ENCODE results near the gene DIS3L2. TPM values are rescaled to one million over a fixed set of nuclear protein-coding genes. Genes with fewer than 3 reads are reported as not detected.

The DIS3L2 gene
- total and polyA plus RNA-seq, 2 of the 8 experiments (the other 6 are each of a cell fraction or from before 2014, with no cell fraction given): 11.5 to 21.6 TPM

- Histone ChIP-seq H3K18ac (ENCODE audit: extremely low read depth, low read length) (no peak overlapping the region), H2BK15ac (ENCODE audit: low read length) (no peak overlapping the region), H4K91ac (replicated peaks; ENCODE audit: insufficient read length, low read length) (no peak overlapping the region), H4K20me1 (replicated peaks in 1 of 2; ENCODE audit: control insufficient read depth in 1 of 2, insufficient read depth in 2 of 2, low read length in 2 of 2) (no peaks in the 10 kb centered on the region), H2BK5ac (ENCODE audit: low read depth, low read length) (no peak overlapping the region), H3K23ac (ENCODE audit: insufficient read length) (no peak overlapping the region), H3K9me3 (ENCODE audit: insufficient read depth in 2 of 2, low read depth in 1 of 2, low read length in 1 of 2) (no peaks in the 10 kb centered on the region), H3K79me2 (ENCODE audit: control insufficient read depth in 1 of 2, insufficient read depth in 2 of 2, low read length in 2 of 2) (no peaks in the 10 kb centered on the region), H2BK120ac (replicated peaks; ENCODE audit: low read depth, low read length) (no peak overlapping the region), H3K79me1 (ENCODE audit: low read depth, low read length) (no peaks in the 10 kb centered on the region), H4K8ac (ENCODE audit: extremely low read depth, insufficient read depth, low read length) (no peak overlapping the region), H4K5ac (ENCODE audit: insufficient read length, low read depth, low read length) (no peak overlapping the region), H3K56ac (replicated peaks; ENCODE audit: insufficient read length, low read depth, low read length) (no peak overlapping the region), H3K27ac (ENCODE audit: low read depth, low read length) (no peak overlapping the region), H3K4ac (replicated peaks; ENCODE audit: insufficient read length, low read depth, low read length) (no peak overlapping the region), H3K4me2 (ENCODE audit: insufficient read depth in 1 of 2, low read depth in 2 of 2, low read length in 2 of 2) (no peak overlapping the region), H3K23me2 (ENCODE audit: low read depth, low read length) (no peaks in the 10 kb centered on the region), H2AK5ac (ENCODE audit: low read depth, low read length) (no peak overlapping the region), H3K4me3 (ENCODE audit: extremely low read depth in 1 of 4, insufficient read depth in 2 of 4, low read depth in 3 of 4, low read length in 4 of 4) (no peak overlapping the region), H3K9ac (replicated peaks in 1 of 4; ENCODE audit: extremely low read depth in 1 of 4, low read depth in 3 of 4, low read length in 3 of 4) (no peak overlapping the region), H2BK20ac (ENCODE audit: low read length) (no peak overlapping the region), H3K4me1 (replicated peaks in 1 of 4; ENCODE audit: control insufficient read depth in 3 of 4, insufficient read depth in 4 of 4, low read length in 3 of 4) (no peaks in the 10 kb centered on the region), H2BK12ac (ENCODE audit: low read depth, low read length) (no peak overlapping the region), H3K14ac (ENCODE audit: insufficient read length) (no peak overlapping the region), H3K36me3 (ENCODE audit: control insufficient read depth in 2 of 4, insufficient read depth in 4 of 4, low read length in 3 of 4) (no peaks in the 10 kb centered on the region), H3K27me3 (replicated peaks in 1 of 4; ENCODE audit: control insufficient read depth in 3 of 4, extremely low read depth in 1 of 4, insufficient read depth in 3 of 4, low read length in 3 of 4) (no peaks in the 10 kb centered on the region), H2AFZ (ENCODE audit: low read length) (no peak overlapping the region)
- ChIA-PET CTCF (ENCODE audit: partially characterized antibody) (interaction anchor here (0.9 to 3.4 kb wide), 10 partner anchors 9 to 445 kb away, joined by 3 to 16 read pairs (median 4); no protein-coding TSS in a partner anchor), POLR2A (ENCODE audit: partially characterized antibody) (no interaction called here)
- FAIRE-seq: no peak
- 89% methylated on average over 6 of the region's 6 CpGs; no CpG with 5 or more reads in 1 of the 2 experiments for WGBS, 2 experiments (ENCODE audit: extremely low coverage in 1 of 2, insufficient coverage in 1 of 2, insufficient read length in 1 of 2, insufficient replicate concordance in 2 of 2, low coverage in 1 of 2, low lambda C conversion rate in 2 of 2, missing lambda C conversion rate in 1 of 2)
- DNase-seq (ENCODE audit: low read depth in 1 of 2, low spot score in 2 of 2): no peak
- TF ChIP-seq FOSL1 (IDR thresholded peaks at IDR 0.05; ENCODE audit: insufficient read depth, low read depth, low read length): no peak
- TF ChIP-seq USF2 (IDR thresholded peaks at IDR 0.05; ENCODE audit: low read length): no peak
- TF ChIP-seq ATF3 (IDR thresholded peaks at IDR 0.05; ENCODE audit: insufficient read depth, low read depth, low read length): no peak
- TF ChIP-seq MAX (IDR thresholded peaks at IDR 0.05): no peak
- TF ChIP-seq YY1 (IDR thresholded peaks at IDR 0.05; ENCODE audit: low read depth, low read length): no peak
- TF ChIP-seq CTBP2 (IDR thresholded peaks at IDR 0.05; ENCODE audit: borderline replicate concordance, insufficient read depth, insufficient read length, low read length): no peak
- TF ChIP-seq GTF2F1 (IDR thresholded peaks at IDR 0.05; ENCODE audit: borderline replicate concordance, low read depth, low read length): no peak
- no peak for TF ChIP-seq TAF1 (IDR thresholded peaks at IDR 0.05; ENCODE audit: low read depth, low read length)
- no peak for TF ChIP-seq EZH2 (IDR thresholded peaks at IDR 0.05; ENCODE audit: low read depth, low read length, severe bottlenecking)
- no peak for TF ChIP-seq RAD21 (IDR thresholded peaks at IDR 0.05 in 1 of 2, conservative IDR thresholded peaks at IDR 0.05 in 1 of 2; ENCODE audit: low read depth in 2 of 2, low read length in 2 of 2)
Observed at GRCh38 chr2:232239951-232240681, 278.6 kb downstream of the DIS3L2 start.

All from H1 (cell line).